ENCODE measurements around the gene ACE.

GRCh38 chr17:63511331-63511730, 34.5 kb downstream of the ACE start:
- TF ChIP-seq CTCF (IDR thresholded peaks at IDR 0.05) (no peak), POLR2A (IDR thresholded peaks at IDR 0.05) (no peak)
